Activated CD4-positive, alpha-beta memory T cell treated with anti-CD3 and anti-CD28 coated beads for 36 hours (primary cell): ENCODE results near the gene MTUS2. TPM values are rescaled to one million over a fixed set of nuclear protein-coding genes. Genes with fewer than 3 reads are reported as not detected.

Experiments
- CTCF ChIA-PET: fragments of 350-600 bp; sonication (Branson Sonifier 250); formaldehyde crosslinking; loops from one replicate; lab custom pipeline; 2021; ENCODE audit warnings: antibody characterized with exemption, inconsistent platforms; lab: Charles Lee
- POLR2A ChIA-PET: fragments of 350-600 bp; sonication (Branson Sonifier 250); formaldehyde crosslinking; loops from one replicate; lab custom pipeline; 2021; ENCODE audit warnings: antibody characterized with exemption; lab: Charles Lee
- DNase-seq: peaks from one replicate; pipeline ENCODE4 v3.0.0-alpha.2; 2020
- H3K27ac Mint-ChIP-seq: one replicate; pipeline ENCODE4 v1.8.0; 2021; ENCODE audit warnings: mixed read lengths
- H3K27me3 Mint-ChIP-seq: one replicate; pipeline ENCODE4 v1.8.0; 2021; ENCODE audit warnings: mixed read lengths
- H3K36me3 Mint-ChIP-seq: one replicate; pipeline ENCODE4 v1.8.0; 2021; ENCODE audit warnings: mixed read lengths
- H3K4me1 Mint-ChIP-seq: one replicate; pipeline ENCODE4 v1.8.0; 2021; ENCODE audit warnings: low read depth, mixed read lengths
- H3K4me3 Mint-ChIP-seq: one replicate; pipeline ENCODE4 v1.8.0; 2021; ENCODE audit warnings: mild to moderate bottlenecking, mixed read lengths
- H3K9me3 Mint-ChIP-seq: one replicate; pipeline ENCODE4 v1.8.0; 2021; ENCODE audit warnings: mixed read lengths
- intact Hi-C: fragments of 100-400 bp; cut with micrococcal nuclease; formaldehyde crosslinking; loops from one replicate; pipeline ENCODE4 v1.15.1; 2023
- total RNA-seq, 2 experiments: library from RNA; stranded (reverse); gene quantifications; one replicate each; pipeline ENCODE4 v1.2.3, GENCODE V29; 2021

Gene MTUS2
- total RNA-seq, 2 experiments from 2014 or later, result not detected

DNA sequence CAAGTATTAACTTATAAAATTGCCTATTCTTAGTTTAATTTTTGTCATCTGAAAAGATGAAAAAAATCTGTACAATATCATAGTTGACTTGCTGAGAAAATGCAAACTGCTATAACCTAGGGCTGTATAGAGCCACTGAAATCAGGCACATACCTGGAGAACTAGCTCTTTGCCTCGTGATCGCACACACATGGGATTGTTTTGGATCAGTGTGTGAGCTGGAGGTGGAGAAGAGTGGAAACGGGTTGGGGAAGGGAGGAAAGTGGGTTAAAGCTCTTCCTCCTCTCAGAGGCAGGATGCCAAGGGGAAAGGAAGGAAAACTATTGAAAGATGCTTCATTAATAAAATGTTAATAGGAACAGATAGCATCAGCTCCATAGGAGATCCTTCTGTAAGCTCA lies 2.7 kb downstream of the MTUS2 start:
- peaks cover 5% of the 10 kb centered on the region for H3K36me3 Mint-ChIP-seq
- CTCF ChIA-PET, result interaction anchor here (0.6 kb wide), 1 partner anchor 24 kb away, joined by 3 read pairs; no protein-coding TSS in a partner anchor
- no peak overlapping the region for H3K4me3 Mint-ChIP-seq
- H3K4me1 Mint-ChIP-seq, result peaks cover 3% of the 10 kb centered on the region
- intact Hi-C loops, result loop anchor here (10.0 kb wide), 1 partner anchor 882 kb away; no protein-coding TSS in a partner anchor
- POLR2A ChIA-PET, result no interaction called here
- H3K27ac Mint-ChIP-seq, result no peak overlapping the region
- DNase-seq, result no peak
- H3K27me3 Mint-ChIP-seq, result peaks cover 41% of the 10 kb centered on the region
- H3K9me3 Mint-ChIP-seq, result peaks cover 7% of the 10 kb centered on the region

DNA sequence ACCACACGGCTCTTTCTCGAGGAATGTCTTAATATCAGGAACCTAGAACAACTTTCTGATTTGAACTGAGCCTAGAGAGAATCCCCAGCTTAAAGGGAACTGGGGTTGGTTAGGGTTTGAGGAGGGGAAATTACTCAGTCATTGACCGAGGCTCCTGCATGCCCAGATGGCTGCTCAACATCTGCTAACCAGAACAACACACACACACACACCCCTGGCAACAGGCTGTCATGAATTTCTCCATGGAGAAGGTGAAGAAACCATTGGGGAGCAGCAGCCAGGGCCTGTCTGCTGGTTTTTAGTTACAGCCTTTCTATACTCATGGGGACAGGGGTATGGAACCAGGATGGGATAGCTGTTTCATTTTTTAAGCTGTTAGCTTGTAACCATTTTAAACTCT lies 5.2 kb downstream of the MTUS2 start:
- intact Hi-C loops, result loop anchor here (10.0 kb wide), 1 partner anchor 879 kb away; no protein-coding TSS in a partner anchor
- Mint-ChIP-seq H3K4me1 (peaks cover 2% of the 10 kb centered on the region), H3K9me3 (peaks cover 19% of the 10 kb centered on the region), H3K4me3 (no peak overlapping the region), H3K36me3 (peaks cover 7% of the 10 kb centered on the region), H3K27me3 (peaks cover 30% of the 10 kb centered on the region), H3K27ac (no peak overlapping the region)
- CTCF ChIA-PET, result interaction anchor here (0.6 kb wide), 1 partner anchor 271 kb away, joined by 3 read pairs; no protein-coding TSS in a partner anchor
- POLR2A ChIA-PET, result no interaction called here
- DNase-seq, result no peak

DNA sequence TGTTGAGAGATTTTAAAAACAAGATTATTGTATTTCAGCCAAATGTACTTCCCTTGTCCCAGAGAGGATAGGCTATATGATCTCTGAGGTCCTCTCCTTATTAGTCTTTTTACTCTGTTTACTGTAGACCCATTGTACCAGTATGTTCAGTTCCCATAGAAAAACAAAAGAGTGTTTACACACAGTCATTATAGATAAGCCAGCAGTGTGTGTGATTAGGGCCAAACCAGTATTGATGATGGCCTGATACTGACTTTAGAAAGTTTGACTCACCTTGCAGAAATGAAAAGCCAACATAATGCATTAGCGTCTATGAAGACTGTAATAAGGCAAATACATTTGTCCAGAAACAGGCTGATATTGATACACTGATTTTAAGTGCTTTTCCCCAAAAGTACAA lies 6.2 kb downstream of the MTUS2 start:
- intact Hi-C loops, result loop anchor here (10.0 kb wide), 1 partner anchor 878 kb away; no protein-coding TSS in a partner anchor
- no peak for DNase-seq
- Mint-ChIP-seq H3K4me1 (no peaks in the 10 kb centered on the region), H3K4me3 (no peak overlapping the region), H3K27ac (no peak overlapping the region), H3K9me3 (peaks cover 29% of the 10 kb centered on the region), H3K36me3 (peaks cover 7% of the 10 kb centered on the region), H3K27me3 (peaks cover 24% of the 10 kb centered on the region)
- ChIA-PET POLR2A (no interaction called here), CTCF (interaction anchor here (1.1 kb wide), 1 partner anchor 29 kb away, joined by 3 read pairs; no protein-coding TSS in a partner anchor)

DNA sequence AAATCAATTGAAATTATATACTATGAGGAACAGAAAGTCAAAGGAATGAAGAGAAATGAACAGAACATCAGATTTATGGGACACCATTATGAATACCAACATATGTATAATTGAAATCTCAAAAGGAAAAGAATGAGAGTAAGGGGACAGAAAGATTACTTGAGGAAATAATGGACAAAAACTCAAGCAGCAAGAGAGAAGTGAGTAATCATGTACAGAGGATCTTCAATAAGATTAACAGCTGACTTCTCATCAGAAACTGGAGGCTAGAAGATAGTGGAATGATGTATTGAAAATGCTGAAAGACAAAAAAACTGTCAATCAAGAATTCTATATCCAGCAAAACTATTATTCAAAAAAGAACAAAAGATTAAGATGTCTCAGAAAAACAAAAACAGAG lies 10.4 kb downstream of the MTUS2 start:
- ChIA-PET CTCF (no interaction called here), POLR2A (no interaction called here)
- Mint-ChIP-seq H3K9me3 (peaks cover 28% of the 10 kb centered on the region), H3K36me3 (peaks cover 5% of the 10 kb centered on the region), H3K4me3 (no peak overlapping the region), H3K27me3 (peaks cover 2% of the 10 kb centered on the region), H3K27ac (no peak overlapping the region), H3K4me1 (no peaks in the 10 kb centered on the region)
- no peak for DNase-seq
- intact Hi-C loops, result no loop called here

DNA sequence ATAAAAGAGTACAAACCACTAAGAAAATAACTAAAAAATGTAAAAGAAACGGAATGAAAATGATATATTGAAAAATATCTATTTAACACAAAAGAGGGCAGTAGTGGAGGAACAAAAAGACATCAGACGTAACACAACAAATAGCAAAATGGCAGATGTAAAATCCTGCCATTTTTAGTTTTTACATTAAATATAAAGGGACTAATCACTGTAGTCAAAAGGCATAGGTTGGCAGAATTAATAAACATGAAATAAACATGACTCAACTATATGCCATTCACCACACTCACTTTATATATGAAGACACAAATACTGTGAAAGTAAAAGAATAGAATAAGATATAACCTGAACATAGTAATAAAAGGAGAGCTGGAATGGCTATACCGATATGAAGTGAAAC lies 11.0 kb downstream of the MTUS2 start:
- intact Hi-C loops, result no loop called here
- DNase-seq, result no peak
- Mint-ChIP-seq H3K36me3 (peaks cover 5% of the 10 kb centered on the region), H3K4me3 (no peak overlapping the region), H3K27me3 (peaks cover 2% of the 10 kb centered on the region), H3K27ac (no peak overlapping the region), H3K9me3 (peaks cover 28% of the 10 kb centered on the region), H3K4me1 (no peaks in the 10 kb centered on the region)
- CTCF ChIA-PET, result no interaction called here
- POLR2A ChIA-PET, result no interaction called here

DNA sequence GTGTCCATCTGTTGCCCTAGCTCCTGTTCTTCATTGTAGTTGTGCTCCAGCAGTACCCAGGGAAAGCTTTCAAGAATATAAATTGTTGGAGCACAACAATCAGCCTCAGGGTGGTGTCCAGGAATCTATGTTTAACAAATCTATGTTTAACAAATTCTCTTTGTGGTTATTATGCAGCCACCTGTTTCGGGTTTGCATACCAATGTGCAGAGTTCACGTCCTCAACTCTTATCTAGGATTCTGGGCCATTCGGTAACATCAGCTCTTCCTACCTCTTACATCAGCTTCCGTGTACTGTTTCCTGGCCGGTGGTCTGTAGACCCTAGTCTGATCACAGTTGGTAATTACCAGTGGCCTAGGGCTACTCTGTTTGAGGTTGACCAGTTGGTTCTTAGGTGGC lies 17.0 kb downstream of the MTUS2 start:
- Mint-ChIP-seq H3K27me3 (peaks cover 3% of the 10 kb centered on the region), H3K9me3 (no peaks in the 10 kb centered on the region), H3K36me3 (no peaks in the 10 kb centered on the region), H3K4me1 (no peaks in the 10 kb centered on the region), H3K4me3 (no peak overlapping the region), H3K27ac (no peak overlapping the region)
- intact Hi-C loops, result no loop called here
- ChIA-PET POLR2A (no interaction called here), CTCF (no interaction called here)
- no peak for DNase-seq

DNA sequence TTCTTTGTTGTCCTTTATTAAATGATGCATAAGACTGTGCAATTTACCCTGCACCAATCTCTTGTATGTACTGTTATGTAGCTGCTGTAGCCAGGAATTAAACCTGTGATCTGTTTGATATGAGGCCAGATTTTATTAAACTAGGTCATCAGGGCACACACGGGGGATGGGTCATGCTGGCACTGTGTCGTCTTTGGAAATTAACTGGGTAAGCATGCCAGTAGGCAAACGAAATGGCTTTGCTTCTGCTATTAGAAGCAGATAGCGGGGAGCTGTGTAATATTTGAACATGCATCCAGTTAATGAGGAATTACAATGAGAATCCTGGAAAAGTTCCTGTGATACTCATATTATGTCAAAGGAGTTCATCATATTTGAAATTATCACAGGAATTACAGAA lies 23.5 kb downstream of the MTUS2 start:
- intact Hi-C loops, result no loop called here
- Mint-ChIP-seq H3K4me1 (no peaks in the 10 kb centered on the region), H3K9me3 (no peaks in the 10 kb centered on the region), H3K4me3 (no peak overlapping the region), H3K36me3 (no peaks in the 10 kb centered on the region), H3K27me3 (peaks cover 2% of the 10 kb centered on the region), H3K27ac (no peak overlapping the region)
- no peak for DNase-seq
- POLR2A ChIA-PET, result no interaction called here
- CTCF ChIA-PET, result no interaction called here

DNA sequence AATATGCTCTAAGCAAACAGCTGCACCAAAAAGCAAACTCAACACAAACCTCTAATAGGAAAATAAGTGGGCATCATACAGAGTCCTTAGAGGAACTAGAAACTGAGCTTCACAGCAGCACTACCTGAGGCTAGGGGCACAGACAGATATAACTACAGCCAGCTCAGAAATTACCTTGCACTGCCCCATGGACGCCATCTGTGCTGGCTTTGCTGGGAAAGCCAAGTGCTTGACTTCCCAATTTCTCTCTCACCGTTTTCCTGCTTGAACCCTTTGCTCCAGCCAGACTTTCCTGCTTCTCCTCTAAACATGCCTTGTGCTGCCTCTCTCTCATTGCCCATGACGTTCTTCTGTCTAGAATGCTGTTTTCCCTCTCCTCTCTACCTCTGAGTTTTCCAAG lies 29.3 kb downstream of the MTUS2 start:
- Mint-ChIP-seq H3K4me1 (no peaks in the 10 kb centered on the region), H3K4me3 (no peak overlapping the region), H3K27ac (no peak overlapping the region), H3K9me3 (no peaks in the 10 kb centered on the region), H3K36me3 (no peaks in the 10 kb centered on the region), H3K27me3 (peaks cover 2% of the 10 kb centered on the region)
- intact Hi-C loops, result no loop called here
- CTCF ChIA-PET, result no interaction called here
- DNase-seq, result no peak
- POLR2A ChIA-PET, result no interaction called here

DNA sequence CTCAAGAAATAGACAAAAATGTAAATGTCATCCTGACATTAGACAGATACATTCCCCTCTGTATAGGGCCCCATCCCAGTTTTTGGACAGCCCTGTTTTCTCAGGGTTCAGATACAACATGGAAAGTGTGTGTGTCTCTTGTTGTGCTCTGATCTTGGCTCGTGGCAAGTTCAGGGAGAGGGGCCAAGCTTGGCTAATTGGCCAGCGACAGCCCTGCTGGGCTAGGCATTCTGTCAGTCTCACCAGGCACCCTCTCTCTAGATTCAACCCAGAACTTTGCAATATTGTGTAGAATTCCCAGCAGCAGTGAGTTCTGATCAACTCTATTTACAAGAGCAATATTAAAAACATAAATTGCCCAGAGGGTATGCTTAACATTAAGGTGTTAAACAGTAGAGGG lies 30.1 kb downstream of the MTUS2 start:
- Mint-ChIP-seq H3K36me3 (no peaks in the 10 kb centered on the region), H3K27ac (no peak overlapping the region), H3K9me3 (no peaks in the 10 kb centered on the region), H3K4me1 (no peaks in the 10 kb centered on the region), H3K27me3 (peaks cover under 1% of the 10 kb centered on the region), H3K4me3 (no peak overlapping the region)
- POLR2A ChIA-PET, result no interaction called here
- no peak for DNase-seq
- intact Hi-C loops, result no loop called here
- CTCF ChIA-PET, result no interaction called here

DNA sequence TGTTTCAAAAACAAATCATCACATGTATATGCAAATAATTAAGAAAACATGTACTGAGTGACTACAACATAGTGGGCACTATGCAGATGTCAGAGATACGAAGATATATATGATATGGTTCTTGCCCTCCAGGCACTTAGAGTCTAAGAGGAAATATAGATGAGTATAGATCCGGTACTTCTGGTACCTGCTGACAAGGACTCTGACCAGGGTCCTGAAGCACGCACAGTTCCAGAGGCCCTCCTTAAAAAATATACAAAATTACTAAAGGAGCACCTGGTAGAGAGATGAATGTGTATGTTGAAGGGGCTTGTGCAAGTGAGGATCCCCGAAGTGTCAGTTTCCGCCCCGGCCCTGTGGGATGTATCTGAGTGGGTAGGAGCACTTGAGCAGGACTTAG lies 31.3 kb downstream of the MTUS2 start:
- H3K36me3 Mint-ChIP-seq, result no peaks in the 10 kb centered on the region
- no peaks in the 10 kb centered on the region for H3K9me3 Mint-ChIP-seq
- no peak overlapping the region for H3K4me3 Mint-ChIP-seq
- no peak overlapping the region for H3K27ac Mint-ChIP-seq
- no peak for DNase-seq
- CTCF ChIA-PET, result no interaction called here
- POLR2A ChIA-PET, result no interaction called here
- H3K27me3 Mint-ChIP-seq, result no peaks in the 10 kb centered on the region
- intact Hi-C loops, result no loop called here
- no peaks in the 10 kb centered on the region for H3K4me1 Mint-ChIP-seq

DNA sequence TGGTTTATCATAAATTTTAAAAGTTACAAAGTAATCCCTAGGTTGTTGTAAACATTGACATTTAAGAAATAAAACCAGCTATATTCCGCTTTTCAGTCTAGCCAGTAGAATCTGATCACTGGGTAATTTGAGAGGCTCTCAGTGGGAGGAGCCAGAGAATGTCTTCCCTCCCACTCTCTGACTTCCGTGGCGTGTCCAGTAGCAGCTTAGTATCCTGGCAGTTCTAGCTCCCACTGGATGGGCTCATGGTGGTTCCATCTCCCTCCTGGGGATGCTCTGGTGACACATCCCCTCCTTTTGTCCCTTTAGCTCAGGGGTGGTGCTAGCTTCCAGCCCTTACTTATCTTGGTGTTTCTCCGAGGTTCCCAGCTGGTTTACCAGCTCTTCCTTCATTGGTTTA lies 34.5 kb downstream of the MTUS2 start:
- Mint-ChIP-seq H3K36me3 (no peaks in the 10 kb centered on the region), H3K9me3 (no peaks in the 10 kb centered on the region), H3K27me3 (no peaks in the 10 kb centered on the region), H3K4me3 (no peak overlapping the region), H3K4me1 (no peaks in the 10 kb centered on the region), H3K27ac (no peak overlapping the region)
- intact Hi-C loops, result no loop called here
- ChIA-PET CTCF (interaction anchor here (0.7 kb wide), 1 partner anchor 35 kb away, joined by 3 read pairs; the partner anchor contains the start of gene MTUS2), POLR2A (no interaction called here)
- no peak for DNase-seq

DNA sequence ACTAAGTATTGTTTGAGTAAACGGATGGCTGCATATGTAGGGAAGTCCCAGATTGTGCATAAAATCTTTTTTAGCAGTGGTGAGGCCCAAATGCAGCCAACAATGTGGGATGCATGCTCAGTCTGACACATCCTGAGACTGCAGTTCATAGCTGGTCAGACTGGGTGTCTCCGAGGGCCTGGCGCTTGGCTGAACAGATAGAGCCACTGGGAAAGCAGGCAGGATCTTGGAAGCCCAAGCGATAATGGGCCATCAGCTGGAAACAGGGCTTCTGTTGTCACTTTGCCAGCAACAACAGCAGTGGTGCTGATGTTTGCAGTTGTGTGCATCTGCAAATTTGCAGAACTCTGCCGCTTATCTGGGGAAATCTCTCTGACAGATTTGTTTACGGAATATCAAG lies 36.1 kb downstream of the MTUS2 start:
- intact Hi-C loops, result no loop called here
- POLR2A ChIA-PET, result no interaction called here

DNA sequence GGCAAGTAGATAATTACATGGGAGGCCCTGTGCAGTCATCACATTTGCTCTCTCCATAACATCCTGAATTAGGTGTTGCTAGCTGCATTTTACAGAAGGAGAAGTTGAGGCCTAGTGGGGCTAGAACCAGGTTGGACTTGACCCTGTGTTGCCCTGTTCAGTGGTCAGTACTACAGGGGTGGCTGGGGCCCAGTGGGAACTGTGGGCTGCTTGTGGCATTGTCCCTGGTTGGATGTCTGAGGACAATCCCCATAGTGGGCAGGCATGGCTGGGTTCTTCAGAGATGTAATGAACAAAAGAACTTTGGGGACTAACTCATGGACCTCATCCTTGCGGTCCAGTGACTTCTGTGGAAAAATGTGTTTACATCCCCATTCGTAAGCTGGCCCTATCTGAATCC lies 38.9 kb downstream of the MTUS2 start:
- no peak overlapping the region for H3K27ac Mint-ChIP-seq
- POLR2A ChIA-PET, result no interaction called here
- H3K9me3 Mint-ChIP-seq, result no peaks in the 10 kb centered on the region
- intact Hi-C loops, result no loop called here
- H3K4me1 Mint-ChIP-seq, result no peaks in the 10 kb centered on the region
- DNase-seq, result no peak
- CTCF ChIA-PET, result no interaction called here
- no peak overlapping the region for H3K4me3 Mint-ChIP-seq
- no peaks in the 10 kb centered on the region for H3K36me3 Mint-ChIP-seq
- H3K27me3 Mint-ChIP-seq, result peaks cover 4% of the 10 kb centered on the region

More for the DNA sequence above, 36.1 kb downstream of the MTUS2 start:
- H3K4me3 Mint-ChIP-seq, result no peak overlapping the region
- no peaks in the 10 kb centered on the region for H3K4me1 Mint-ChIP-seq
- no peaks in the 10 kb centered on the region for H3K27me3 Mint-ChIP-seq
- no peak for DNase-seq
- no peaks in the 10 kb centered on the region for H3K9me3 Mint-ChIP-seq
- CTCF ChIA-PET, result no interaction called here
- H3K36me3 Mint-ChIP-seq, result no peaks in the 10 kb centered on the region
- no peak overlapping the region for H3K27ac Mint-ChIP-seq
